Hepatocyte (in vitro differentiated cells): ENCODE results near the gene MSI2. TPM values are rescaled to one million over a fixed set of nuclear protein-coding genes. Genes with fewer than 3 reads are reported as not detected.

Experiments used
- DNase-seq: peaks from one replicate; pipeline ENCODE4 v3.0.0-alpha.2; 2016; ENCODE audit warnings: low spot score
- H2AFZ ChIP-seq: fragments of 200-600 bp; sonication (generic); 2 replicates; pipeline ENCODE4 v1.6.0; 2016; ENCODE audit warnings: antibody characterized with exemption, mild to moderate bottlenecking
- H3K27ac ChIP-seq: fragments of 200-600 bp; sonication (generic); 2 replicates; pipeline ENCODE4 v1.5.1; 2016; ENCODE audit warnings: mild to moderate bottlenecking
- H3K27me3 ChIP-seq: fragments of 200-600 bp; sonication (generic); 2 replicates; pipeline ENCODE4 v1.6.1; 2016
- H3K36me3 ChIP-seq: fragments of 200-600 bp; sonication (generic); replicated peaks from 2 replicates; pipeline ENCODE4 v1.5.1; 2016; ENCODE audit warnings: low read depth; ENCODE audit not compliant: insufficient read depth
- H3K4me1 ChIP-seq: fragments of 200-600 bp; sonication (generic); 2 replicates; pipeline ENCODE4 v1.5.1; 2016; ENCODE audit warnings: mild to moderate bottlenecking, moderate library complexity; ENCODE audit not compliant: insufficient read depth
- H3K4me2 ChIP-seq: fragments of 200-600 bp; sonication (generic); 2 replicates; pipeline ENCODE4 v1.6.0; 2016
- H3K4me3 ChIP-seq: fragments of 200-600 bp; sonication (generic); 2 replicates; pipeline ENCODE4 v1.5.1; 2016; ENCODE audit warnings: mild to moderate bottlenecking
- H3K79me2 ChIP-seq: fragments of 200-600 bp; sonication (generic); 2 replicates; pipeline ENCODE4 v1.6.0; 2017; ENCODE audit warnings: mild to moderate bottlenecking
- H3K9me2 ChIP-seq: fragments of 200-600 bp; sonication (generic); replicated peaks from 2 replicates; pipeline ENCODE4 v1.6.0; 2017; ENCODE audit warnings: mild to moderate bottlenecking; ENCODE audit not compliant: insufficient read depth
- H3K9me3 ChIP-seq: fragments of 200-600 bp; sonication (generic); 2 replicates; pipeline ENCODE4 v1.5.1; 2016; ENCODE audit warnings: low read depth, mild to moderate bottlenecking
- H4K20me1 ChIP-seq: fragments of 200-600 bp; sonication (generic); 2 replicates; pipeline ENCODE4 v1.6.0; 2016; ENCODE audit warnings: mild to moderate bottlenecking; ENCODE audit not compliant: insufficient read depth, poor library complexity, severe bottlenecking
- CTCF ChIP-seq: fragments of 200-600 bp; sonication (generic); IDR thresholded peaks from 2 replicates; pipeline ENCODE4 v1.5.1; 2016; ENCODE audit warnings: antibody characterized with exemption, mild to moderate bottlenecking; ENCODE audit not compliant: poor library complexity
- EZH2 ChIP-seq: fragments of 200-600 bp; sonication (generic); IDR thresholded peaks from 2 replicates; pipeline ENCODE4 v1.6.1; 2016; ENCODE audit warnings: antibody characterized with exemption, mild to moderate bottlenecking, borderline replicate concordance
- EZH2phosphoT487 ChIP-seq: fragments of 200-600 bp; sonication (generic); IDR thresholded peaks from one replicate; pipeline ENCODE4 v1.6.1; 2018; ENCODE audit warnings: antibody characterized with exemption, mild to moderate bottlenecking, low read depth, moderate library complexity; ENCODE audit not compliant: unreplicated experiment, severe bottlenecking
- WGBS: methylation state at CpG from one replicate; pipeline ENCODE4 v1.1.6; 2016; ENCODE audit warnings: low lambda C conversion rate; ENCODE audit errors: missing lambda C conversion rate; 5-methylcytosine and 5-hydroxymethylcytosine counted together
- polyA plus RNA-seq: library from polyadenylated mRNA; unstranded; fragments of >200 nt; fragmentation: Nextera tagmentation; extraction: Ambion mirVana; gene quantifications from 2 replicates; pipeline ENCODE4 v1.2.1, GENCODE V29; 2016
- total RNA-seq: library from RNA; depleted of rRNA; stranded (reverse); fragments of >200 nt; gene quantifications from 2 replicates; pipeline ENCODE4 v1.2.3, GENCODE V29; 2014

Gene MSI2
- total and polyA plus RNA-seq, 2 experiments from 2014 or later = 16.1 to 60.6 TPM

- H3K4me2 ChIP-seq = no peak overlapping the region
- no peaks in the 10 kb centered on the region for H3K27me3 ChIP-seq
- H3K4me1 ChIP-seq = peaks cover 4% of the 10 kb centered on the region
- no peaks in the 10 kb centered on the region for H4K20me1 ChIP-seq
- no peaks in the 10 kb centered on the region for H3K36me3 ChIP-seq
- no peak overlapping the region for H3K27ac ChIP-seq
- H3K9me2 ChIP-seq = no peaks in the 10 kb centered on the region
- 95% methylated on average over 10 of the region's 10 CpGs for WGBS
- DNase-seq = no peak
- no peaks in the 10 kb centered on the region for H3K79me2 ChIP-seq
- no peak overlapping the region for H2AFZ ChIP-seq
- no peaks in the 10 kb centered on the region for H3K9me3 ChIP-seq
- no peak for TF ChIP-seq CTCF
- no peak for TF ChIP-seq EZH2
- TF ChIP-seq EZH2phosphoT487 = no peak
- no peak overlapping the region for H3K4me3 ChIP-seq
Measured at GRCh38 chr17:57627591-57627990, 371.3 kb downstream of the MSI2 start.

GRCh38 chr17:57628421-57628820 is 372.1 kb downstream of the MSI2 start:
- H3K27me3 ChIP-seq = no peaks in the 10 kb centered on the region
- no peaks in the 10 kb centered on the region for H3K36me3 ChIP-seq

GRCh38 chr17:57629470-57629869 is 373.1 kb downstream of the MSI2 start:
- H3K27ac ChIP-seq = no peak overlapping the region
- H3K36me3 ChIP-seq = no peaks in the 10 kb centered on the region
- no peaks in the 10 kb centered on the region for H3K27me3 ChIP-seq
- no peak overlapping the region for H2AFZ ChIP-seq
- no peak overlapping the region for H3K4me3 ChIP-seq
- H3K9me3 ChIP-seq = no peaks in the 10 kb centered on the region
- no peaks in the 10 kb centered on the region for H4K20me1 ChIP-seq
- WGBS = 97% methylated on average over 8 of the region's 8 CpGs
- no peaks in the 10 kb centered on the region for H3K79me2 ChIP-seq
- DNase-seq = no peak
- no peak overlapping the region for H3K4me2 ChIP-seq
- no peaks in the 10 kb centered on the region for H3K4me1 ChIP-seq
- TF ChIP-seq EZH2phosphoT487 (no peak), EZH2 (no peak), CTCF (no peak)
- H3K9me2 ChIP-seq = no peaks in the 10 kb centered on the region

More at GRCh38 chr17:57628421-57628820, 372.1 kb downstream of the MSI2 start:
- no peak overlapping the region for H3K4me3 ChIP-seq
- H4K20me1 ChIP-seq = no peaks in the 10 kb centered on the region
- H3K79me2 ChIP-seq = no peaks in the 10 kb centered on the region
- TF ChIP-seq EZH2phosphoT487 = no peak
- TF ChIP-seq CTCF = no peak
- TF ChIP-seq EZH2 = no peak
- no peak overlapping the region for H2AFZ ChIP-seq
- no peak for DNase-seq
- WGBS = 97% methylated on average over 9 of the region's 9 CpGs
- no peaks in the 10 kb centered on the region for H3K9me2 ChIP-seq
- H3K4me2 ChIP-seq = no peak overlapping the region
- no peaks in the 10 kb centered on the region for H3K9me3 ChIP-seq
- H3K4me1 ChIP-seq = no peaks in the 10 kb centered on the region
- H3K27ac ChIP-seq = no peak overlapping the region

- Histone ChIP-seq H3K36me3 (no peaks in the 10 kb centered on the region), H3K4me1 (no peaks in the 10 kb centered on the region)
Measured at GRCh38 chr17:57629886-57630285, 373.6 kb downstream of the MSI2 start.

More at GRCh38 chr17:57629886-57630285, 373.6 kb downstream of the MSI2 start:
- TF ChIP-seq EZH2 (no peak), CTCF (no peak), EZH2phosphoT487 (no peak)
- H3K79me2 ChIP-seq = no peaks in the 10 kb centered on the region
- DNase-seq = no peak
- H3K9me2 ChIP-seq = no peaks in the 10 kb centered on the region
- no peaks in the 10 kb centered on the region for H3K9me3 ChIP-seq
- WGBS = 88% methylated on average over 4 of the region's 4 CpGs
- no peak overlapping the region for H3K4me3 ChIP-seq
- no peaks in the 10 kb centered on the region for H4K20me1 ChIP-seq
- H3K27ac ChIP-seq = no peak overlapping the region
- no peak overlapping the region for H3K4me2 ChIP-seq
- H3K27me3 ChIP-seq = no peaks in the 10 kb centered on the region
- H2AFZ ChIP-seq = no peak overlapping the region
